ENCODE data around the gene ZEB1.

Gene ZEB1

GRCh38 chr10:31341552-31341951, 22.5 kb downstream of the ZEB1 start:
- Histone ChIP-seq H3K36me3 (ENCODE audit: control insufficient read depth in 2 of 2, insufficient read depth in 1 of 2, low read length in 2 of 2) (no peaks in the 10 kb centered on the region), H3K4me3 (ENCODE audit: low read depth, low read length) (no peak overlapping the region), H3K4me1 (ENCODE audit: control insufficient read depth, insufficient read depth, low read length) (peaks cover 31% of the 10 kb centered on the region), H3K9me3 (ENCODE audit: control insufficient read depth, insufficient read depth, low read depth, low read length) (no peaks in the 10 kb centered on the region), H3K27ac (ENCODE audit: extremely low read depth, low read depth, low read length) (no peak overlapping the region)
- no peak for TF ChIP-seq ZNF530 (tag by site-specific recombination; IDR thresholded peaks at IDR 0.05; ENCODE audit: low read depth)
- no peak for TF ChIP-seq BCL11A (tag by site-specific recombination; IDR thresholded peaks at IDR 0.05; ENCODE audit: low read depth)
- TF ChIP-seq ZNF692 (tag by site-specific recombination; IDR thresholded peaks at IDR 0.05), result no peak
- no peak for TF ChIP-seq ZNF184 (tag by site-specific recombination; IDR thresholded peaks at IDR 0.05)
- TF ChIP-seq GFI1B (tag by site-specific recombination; IDR thresholded peaks at IDR 0.05), result no peak
- TF ChIP-seq ZNF362 (tag by site-specific recombination; IDR thresholded peaks at IDR 0.05), result no peak
- no peak for TF ChIP-seq ZXDB (tag by site-specific recombination; IDR thresholded peaks at IDR 0.05)
- TF ChIP-seq ZBTB49 (tag by site-specific recombination; IDR thresholded peaks at IDR 0.05; ENCODE audit: low read depth), result no peak
- no peak for TF ChIP-seq ZNF558 (tag by site-specific recombination; IDR thresholded peaks at IDR 0.05)
- TF ChIP-seq ZNF274 (IDR thresholded peaks at IDR 0.05; ENCODE audit: low read length), result no peak
- no peak for TF ChIP-seq ZNF274 (tag by site-specific recombination; IDR thresholded peaks at IDR 0.05; ENCODE audit: borderline replicate concordance)
- TF ChIP-seq ZNF169 (tag by site-specific recombination; IDR thresholded peaks at IDR 0.05), result no peak
- no peak for TF ChIP-seq ZSCAN23 (tag by site-specific recombination; IDR thresholded peaks at IDR 0.05)
- TF ChIP-seq HIC1 (tag by site-specific recombination; IDR thresholded peaks at IDR 0.05), result no peak
- no peak for TF ChIP-seq ZNF777 (tag by site-specific recombination; IDR thresholded peaks at IDR 0.05; ENCODE audit: borderline replicate concordance)
- no peak for TF ChIP-seq ZNF148 (tag by site-specific recombination; IDR thresholded peaks at IDR 0.05; ENCODE audit: borderline replicate concordance)
- no peak for TF ChIP-seq ZNF580 (tag by site-specific recombination; IDR thresholded peaks at IDR 0.05)
- POLR2A ChIA-PET, result no interaction called here
- CTCF ChIA-PET, result interaction anchor here (0.7 kb wide), 1 partner anchor 530 kb away, joined by 3 read pairs; no protein-coding TSS in a partner anchor

Measured in HEK293 (cell line).